GM08714 (cell line): Measurements from ENCODE around the gene ANKRD44.

ENCODE experiments used
- H3K4me3 ChIP-seq: fragments of 200-500 bp; sonication (Bioruptor generic); 2 replicates; pipeline ENCODE4 v1.5.1; 2014; ENCODE audit warnings: mild to moderate bottlenecking, low read length, inconsistent platforms
- ZNF274 ChIP-seq: IDR thresholded peaks from 2 replicates; pipeline ENCODE4 v1.6.1; 2012; ENCODE audit warnings: mild to moderate bottlenecking, low read depth, low read length

The ANKRD44 gene

GRCh38 chr2:197268786-197269584, 41.6 kb downstream of the ANKRD44 start:
- no peak overlapping the region for H3K4me3 ChIP-seq
- TF ChIP-seq ZNF274 = no peak

DNA sequence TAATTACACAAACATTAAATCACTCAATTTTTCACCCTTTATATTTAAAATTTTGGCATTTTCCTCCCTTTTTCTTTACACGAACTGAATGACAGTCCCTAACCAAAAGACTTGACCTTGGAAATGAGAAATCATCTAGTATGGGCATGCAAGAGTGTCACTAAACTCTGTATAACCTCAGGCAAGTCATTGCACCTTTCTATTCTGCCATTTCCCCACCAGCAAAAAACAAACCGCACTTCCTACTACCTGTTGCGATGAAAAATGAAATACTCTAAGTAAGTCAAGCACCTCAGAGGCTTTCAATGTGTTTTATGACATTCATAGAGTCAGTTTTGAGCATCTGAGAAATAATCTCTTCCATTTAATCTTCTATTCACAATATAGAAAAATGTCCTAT, 44.1 kb downstream of the ANKRD44 start:
- no peak for TF ChIP-seq ZNF274
- no peak overlapping the region for H3K4me3 ChIP-seq

- no peak for TF ChIP-seq ZNF274
- no peak overlapping the region for H3K4me3 ChIP-seq
Observed at GRCh38 chr2:197265924-197266323, 44.7 kb downstream of the ANKRD44 start.

DNA sequence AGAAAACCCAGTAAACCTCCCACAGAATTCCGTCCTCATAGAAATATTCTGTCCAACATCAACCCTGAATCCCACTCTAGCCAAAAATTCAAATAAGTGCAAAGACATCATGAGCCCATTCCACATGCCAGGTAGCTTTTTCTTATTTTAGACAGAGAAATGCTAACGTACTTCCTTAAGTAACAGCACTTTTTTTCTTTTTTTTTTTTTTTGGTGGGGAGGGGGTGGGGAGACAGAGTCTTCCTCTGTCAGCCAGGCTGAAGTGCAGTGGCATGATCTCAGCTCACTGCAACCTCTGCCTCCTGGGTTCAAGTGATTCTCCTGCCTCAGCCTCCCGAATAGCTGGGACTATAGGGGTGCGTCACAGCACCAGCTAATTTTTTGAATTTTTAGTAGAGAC, 45.5 kb downstream of the ANKRD44 start:
- H3K4me3 ChIP-seq = no peak overlapping the region
- no peak for TF ChIP-seq ZNF274

DNA sequence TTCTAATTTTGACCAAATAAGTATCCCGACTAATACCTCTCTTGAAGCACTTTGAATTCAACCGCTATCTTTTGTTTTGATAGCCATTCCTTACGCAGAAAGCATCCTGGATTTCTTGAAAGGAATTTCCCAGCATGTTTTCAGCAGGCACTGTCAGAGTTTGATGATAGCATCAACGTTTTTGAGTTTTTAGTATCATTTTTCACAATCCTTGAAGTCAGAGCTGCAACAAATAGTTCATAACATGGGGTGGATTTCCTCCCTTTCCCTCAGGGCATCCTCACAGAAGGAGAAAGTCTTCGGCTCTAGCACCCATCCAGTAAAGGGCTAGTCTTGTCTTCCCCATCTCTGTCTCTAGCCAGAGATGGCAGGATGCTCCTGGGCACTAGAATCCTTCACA, 46.2 kb downstream of the ANKRD44 start:
- no peak overlapping the region for H3K4me3 ChIP-seq
- TF ChIP-seq ZNF274 = no peak

DNA sequence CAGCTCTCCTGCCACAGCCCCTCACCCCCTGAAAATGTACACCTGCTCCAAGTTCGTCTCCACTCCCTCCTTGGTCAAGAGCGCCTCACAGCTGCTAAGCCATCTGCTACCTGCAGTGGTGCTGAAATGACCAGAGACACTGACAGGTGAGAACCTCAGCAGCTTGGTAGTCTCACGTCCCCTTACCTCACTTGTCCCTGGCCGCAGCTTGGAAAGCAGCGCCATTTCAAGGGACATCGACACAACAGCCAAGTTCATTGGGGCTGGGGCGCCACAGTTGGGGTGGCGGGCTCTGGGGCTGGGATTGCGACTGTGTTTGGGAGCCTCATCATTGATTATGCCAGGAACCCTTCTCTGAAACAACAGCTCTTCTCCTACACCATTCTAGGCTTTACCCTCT, 47.5 kb downstream of the ANKRD44 start:
- TF ChIP-seq ZNF274 = no peak
- H3K4me3 ChIP-seq = no peak overlapping the region

- peak overlapping the region; percentile 45; the same call in 1 of the 2 replicates for H3K4me3 ChIP-seq
- no peak for TF ChIP-seq ZNF274
Observed at GRCh38 chr2:197261808-197262226, 48.8 kb downstream of the ANKRD44 start.

- no peak overlapping the region for H3K4me3 ChIP-seq
Observed at GRCh38 chr2:197259470-197259999, 51.0 kb downstream of the ANKRD44 start.

DNA sequence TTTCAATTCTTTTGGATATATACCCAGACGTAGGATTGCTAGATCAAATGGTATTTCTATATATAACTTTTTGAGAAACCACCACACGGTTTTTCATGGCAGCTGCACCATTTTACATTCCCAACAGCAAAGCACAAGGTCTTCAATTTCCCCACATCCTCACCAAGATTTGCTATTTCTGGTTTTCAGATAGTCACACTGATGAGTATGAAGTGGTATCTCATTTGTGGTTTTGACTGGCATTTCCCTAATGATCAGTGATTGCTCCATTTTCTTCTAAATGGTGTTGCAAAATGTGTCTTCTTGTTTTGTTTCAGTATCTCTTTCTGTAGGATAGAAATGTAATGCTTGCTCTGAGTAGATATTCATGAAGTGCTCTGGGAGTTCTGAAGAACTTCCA, 52.0 kb downstream of the ANKRD44 start:
- TF ChIP-seq ZNF274 = no peak

More at GRCh38 chr2:197259470-197259999, 51.0 kb downstream of the ANKRD44 start:
- TF ChIP-seq ZNF274 = no peak

DNA sequence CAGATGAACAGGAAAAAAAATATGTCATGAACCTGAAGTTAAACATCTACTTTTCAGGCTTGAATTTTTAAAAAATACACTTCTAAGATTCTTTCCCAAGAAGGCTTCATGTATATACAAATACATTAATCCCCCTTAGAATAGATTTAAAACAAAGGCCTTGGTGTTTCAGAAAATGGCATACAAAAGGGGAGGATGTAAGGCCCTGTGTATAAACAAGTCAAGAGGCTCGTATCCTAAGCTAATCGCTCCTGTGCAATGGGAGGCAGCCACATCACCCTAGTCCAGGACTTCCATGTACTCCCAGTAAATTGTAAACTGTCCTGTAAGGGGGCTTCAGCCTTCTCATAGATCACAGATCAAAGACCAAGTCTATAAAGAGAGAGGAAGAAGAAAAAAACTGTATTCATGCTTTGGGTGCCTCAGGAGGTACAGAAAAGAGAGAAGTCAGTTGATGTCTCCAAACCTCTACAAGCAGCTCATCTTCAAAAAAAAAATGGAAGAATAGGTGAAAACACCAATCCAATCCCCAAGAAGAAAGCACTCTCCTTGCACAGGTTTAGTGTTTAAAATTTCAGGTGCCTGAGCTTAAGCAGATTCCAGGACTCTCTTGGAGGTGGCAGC, 53.9 kb downstream of the ANKRD44 start:
- no peak for TF ChIP-seq ZNF274
- H3K4me3 ChIP-seq = peak overlapping the region; percentile 48

More for the DNA sequence above, 52.0 kb downstream of the ANKRD44 start:
- H3K4me3 ChIP-seq = no peak overlapping the region

DNA sequence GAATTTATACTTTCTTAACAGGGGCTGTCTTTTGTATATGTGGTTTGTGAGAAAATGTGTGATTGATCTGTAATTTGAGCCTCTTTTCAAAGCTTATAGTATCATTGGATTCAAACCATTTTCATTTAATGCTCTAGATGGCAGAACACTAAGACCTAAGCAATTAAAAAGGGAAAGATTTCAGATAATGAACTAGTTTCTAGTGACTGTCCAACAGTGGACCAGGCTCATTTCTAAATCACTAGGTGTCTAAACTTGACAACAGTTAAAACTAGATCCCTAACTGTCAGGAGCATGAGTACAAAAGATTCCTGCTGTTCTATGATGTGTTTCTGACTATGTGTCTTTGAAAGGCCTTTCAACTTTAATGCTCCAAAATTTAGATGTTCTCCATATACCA, 54.6 kb downstream of the ANKRD44 start:
- TF ChIP-seq ZNF274 = no peak
- peak overlapping the region; percentile 20 for H3K4me3 ChIP-seq

DNA sequence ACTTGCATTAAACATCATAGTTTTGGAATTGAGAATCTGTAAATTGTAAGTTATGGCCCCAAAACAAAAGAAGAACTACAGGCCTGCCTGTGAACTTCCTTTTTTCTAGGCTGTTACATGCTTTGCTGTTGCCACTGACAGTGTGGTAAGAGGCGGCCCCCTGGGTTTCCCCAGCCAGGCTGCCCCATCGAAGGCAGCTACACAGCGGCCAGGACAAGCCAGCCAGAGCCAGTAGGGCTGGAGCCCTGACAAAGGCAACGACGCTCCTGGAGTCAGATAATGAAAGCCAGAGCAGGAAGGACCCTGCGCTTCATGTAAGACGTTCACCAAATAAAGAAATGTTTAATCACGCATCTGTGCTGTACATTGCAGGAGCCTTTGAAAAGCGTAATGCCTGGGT, 55.0 kb downstream of the ANKRD44 start:
- H3K4me3 ChIP-seq = peak overlapping the region; percentile 20
- TF ChIP-seq ZNF274 = no peak

DNA sequence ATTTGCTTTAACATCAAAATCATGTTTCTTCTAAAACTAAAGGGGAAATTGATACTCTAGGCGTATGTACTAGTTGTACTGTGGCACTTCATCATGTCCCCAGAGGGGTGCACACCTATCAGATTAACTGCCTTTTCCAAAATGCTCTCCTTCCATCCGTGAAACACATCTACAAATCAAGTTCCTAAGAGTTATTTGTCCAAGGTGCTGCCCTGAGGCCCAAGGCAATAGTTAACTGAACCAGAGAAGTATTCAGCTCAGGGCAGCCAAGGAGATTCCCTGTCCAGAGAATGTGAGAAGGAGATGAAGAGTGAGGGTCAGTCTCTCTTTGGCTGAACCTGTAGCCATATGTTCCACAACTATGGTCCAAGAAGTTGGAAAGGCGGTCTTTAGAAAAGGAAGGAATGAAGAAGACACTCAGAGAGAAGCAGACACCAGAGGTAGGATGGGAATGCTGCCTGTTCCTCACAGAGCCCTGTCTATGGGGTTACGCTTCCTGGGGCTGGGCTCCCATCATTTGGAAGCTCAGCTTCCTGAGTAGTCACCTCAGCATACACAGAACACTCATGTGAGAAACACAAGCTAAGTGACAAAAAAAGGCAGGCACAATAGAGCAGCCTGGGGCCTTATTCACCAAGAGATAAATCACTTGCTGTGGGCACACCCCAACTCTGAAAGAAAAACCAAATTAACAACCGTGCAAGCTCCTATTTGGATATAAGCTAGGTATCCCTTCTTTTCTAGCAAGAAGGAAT, 55.6 kb downstream of the ANKRD44 start:
- H3K4me3 ChIP-seq = no peak overlapping the region; the same call in 1 of the 2 replicates
- no peak for TF ChIP-seq ZNF274

GRCh38 chr2:197251576-197251975, 59.0 kb downstream of the ANKRD44 start:
- no peak for TF ChIP-seq ZNF274
- H3K4me3 ChIP-seq = no peak overlapping the region
